SU-DHL-6 (cell line): Measurements from ENCODE around the gene NOD2.

ENCODE experiments used
- CTCF ChIP-seq: fragments of 200-600 bp; sonication (generic); IDR thresholded peaks from one replicate; pipeline ENCODE4 v1.5.1; 2017; ENCODE audit warnings: antibody characterized with exemption, mild to moderate bottlenecking, low read length, moderate library complexity; ENCODE audit not compliant: insufficient read depth, poor library complexity, severe bottlenecking
- EZH2phosphoT487 ChIP-seq: fragments of 200-600 bp; sonication (generic), shearing (Covaris generic); conservative IDR thresholded peaks from 2 replicates; pipeline ENCODE4 v1.6.1; 2018; ENCODE audit warnings: mild to moderate bottlenecking, antibody characterized with exemption, low read length, moderate library complexity, mixed read lengths

GRCh38 chr16:50676684-50677225 lies 16.7 kb upstream of the NOD2 start:
- TF ChIP-seq EZH2phosphoT487 (no peak), CTCF (no peak)
